Psoas muscle (tissue), 8 donors: ENCODE measurements around the gene PDE4D. TPM values are rescaled to one million over a fixed set of nuclear protein-coding genes. Genes with fewer than 3 reads are reported as not detected.

Experiments
- ATAC-seq, 4 donors: fragments of 200-7000 bp; cut with Tn5 transposase; one replicate each; pipeline ENCODE4 v1.9.1; 2020; ENCODE audit warnings: moderate library complexity in 3 of 4, mild to moderate bottlenecking in 2 of 4
- DNase-seq, 2 donors: peaks; one replicate each; pipeline ENCODE4 v3.0.0-alpha.2; 2020
- H3K27ac ChIP-seq: fragments of 200-600 bp; one replicate; pipeline ENCODE4 v1.8.0; 2022
- H3K27me3 ChIP-seq, 3 donors: fragments of 200-600 bp in 1 of 3; one replicate each; pipeline versions ENCODE4 v1.6.1 to v1.8.0; 2013 to 2022; ENCODE audit warnings: low read length in 2 of 3, mild to moderate bottlenecking in 2 of 3, moderate library complexity in 1 of 3; ENCODE audit not compliant: insufficient read depth in 3 of 3
- H3K36me3 ChIP-seq, 2 donors: fragments of 200-600 bp in 1 of 2; one replicate each; pipeline versions ENCODE4 v1.6.1 to v1.8.0; 2013 to 2022; ENCODE audit warnings: low read depth in 1 of 2, mild to moderate bottlenecking in 1 of 2, moderate library complexity in 1 of 2; ENCODE audit not compliant: insufficient read depth in 1 of 2
- H3K4me1 ChIP-seq: fragments of 200-600 bp; one replicate; pipeline ENCODE4 v1.8.0; 2022
- H3K4me3 ChIP-seq: fragments of 200-600 bp; one replicate; pipeline ENCODE4 v1.8.0; 2022; ENCODE audit warnings: mild to moderate bottlenecking
- H3K9me3 ChIP-seq: fragments of 200-600 bp; one replicate; pipeline ENCODE4 v1.8.0; 2022
- WGBS, 3 donors: extraction: QIAGEN DNeasy Blood & Tissue Kit; methylation state at CpG; one replicate each; pipeline versions ENCODE4 v1.1.6 to v1.1.7; 2013; 5-methylcytosine and 5-hydroxymethylcytosine counted together
- intact Hi-C, 2 donors: fragments of 100-400 bp; cut with DNase I; formaldehyde crosslinking; loops; one replicate each; pipeline versions ENCODE4 v1.11.0 to v1.14.2; 2022
- polyA plus RNA-seq, 3 donors: library from polyadenylated mRNA; stranded (reverse); fragments of 200-250 nt; gene quantifications; one replicate each; pipeline ENCODE4 v1.2.3, GENCODE V29; 2013
- total RNA-seq, 4 donors: library from RNA; stranded (reverse); fragmentation: NEBNext Ultra II Directional in 2 of 4; extraction: Animal tissue kit (Norgen Biotek cat#: 25700) in 2 of 4; gene quantifications; one replicate each; pipeline versions ENCODE4 v1.2.1 to v1.2.4, GENCODE V29; 2021 to 2023
- TF ChIP-seq, protein P1 (sequence below): fragments of 200-600 bp; IDR thresholded peaks from one replicate; pipeline ENCODE4 v1.8.0; 2022; ENCODE audit warnings: antibody characterized with exemption
- donor health status: healthy with polysubstance abuse.
- donor health status: DM: no; HTN: no; CAD: no; lungs with moderate emphysema.
- donor health status: Bipolar disorder and iron deficiency.
- donor health status: healthy.
- donor health status: DM: yes; HTN: yes; CAD: no.
- donor health status: DM: no; HTN: no; CAD: no.
- donor health status: DM: no; HTN: no; CAD: no.
- donor health status: DM: yes; HTN: yes; CAD: no.

PDE4D gene
- total and polyA plus RNA-seq, 7 donors: 42.6 to 283 (median 88.7) TPM

DNA sequence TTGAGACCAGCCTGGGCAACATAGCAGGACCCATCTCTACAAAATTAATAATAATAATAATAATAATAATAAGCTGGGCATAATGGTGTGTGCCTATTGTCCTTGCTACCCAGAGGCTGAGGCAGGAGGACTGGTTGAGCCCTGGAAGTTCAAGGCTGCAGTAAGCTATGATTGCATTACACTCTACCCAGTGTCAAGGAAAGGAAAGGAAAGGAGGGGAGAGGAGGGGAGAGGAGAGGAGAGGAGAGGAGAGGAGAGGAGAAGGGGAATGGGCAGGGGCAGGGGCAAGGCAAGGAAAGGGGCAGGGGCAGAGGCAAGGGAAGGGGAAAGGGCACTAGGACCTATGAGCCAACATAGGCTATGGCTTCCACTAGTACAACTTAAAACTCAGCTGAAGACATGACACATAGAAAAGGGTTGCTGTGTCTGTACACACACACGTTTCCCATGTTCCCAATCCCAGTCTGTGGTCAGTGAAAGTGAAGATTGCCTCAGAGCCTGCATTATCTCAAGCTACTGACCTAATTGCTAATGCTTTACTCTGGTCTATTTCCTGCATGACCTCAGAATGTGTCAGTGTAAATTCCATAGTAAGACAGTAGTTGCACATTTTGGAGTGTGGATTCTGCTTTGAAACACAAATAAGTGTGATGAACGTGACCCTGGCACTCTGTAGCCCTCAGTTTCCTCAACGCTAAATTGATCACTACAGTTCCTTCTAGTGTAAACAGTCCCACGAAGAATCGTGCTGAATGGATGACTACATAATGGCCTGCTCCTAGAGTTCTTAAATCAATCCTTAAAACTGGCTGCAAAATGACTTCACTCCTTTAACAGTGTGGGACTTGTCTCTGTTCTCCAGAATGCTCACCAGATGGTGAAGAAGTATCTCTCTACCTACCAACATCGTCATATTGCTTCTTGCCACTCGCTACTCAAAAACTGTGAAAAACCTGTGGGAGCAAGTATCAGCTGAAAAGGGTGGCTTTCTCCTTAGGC, 813.6 kb downstream of the PDE4D start:
- intact Hi-C loops: loop anchor here in 1 of 2 donors (5.0 kb wide), 1 partner anchor 38 kb away; no protein-coding TSS in a partner anchor
- Histone ChIP-seq H3K4me1 (peaks cover 36% of the 10 kb centered on the region), H3K36me3 (no peaks in the 10 kb centered on the region), H3K27me3 (no peaks in the 10 kb centered on the region), H3K27ac (peak overlapping the region; percentile 73), H3K9me3 (no peaks in the 10 kb centered on the region), H3K4me3 (no peak overlapping the region)
- ATAC-seq (peak; percentile 88 to 96 (median 94)), DNase-seq (no peak)
- 60 to 70% (median 66%) methylated on average over 7 of the region's 7 CpGs for WGBS, 3 donors
- TF ChIP-seq, protein P1, sequence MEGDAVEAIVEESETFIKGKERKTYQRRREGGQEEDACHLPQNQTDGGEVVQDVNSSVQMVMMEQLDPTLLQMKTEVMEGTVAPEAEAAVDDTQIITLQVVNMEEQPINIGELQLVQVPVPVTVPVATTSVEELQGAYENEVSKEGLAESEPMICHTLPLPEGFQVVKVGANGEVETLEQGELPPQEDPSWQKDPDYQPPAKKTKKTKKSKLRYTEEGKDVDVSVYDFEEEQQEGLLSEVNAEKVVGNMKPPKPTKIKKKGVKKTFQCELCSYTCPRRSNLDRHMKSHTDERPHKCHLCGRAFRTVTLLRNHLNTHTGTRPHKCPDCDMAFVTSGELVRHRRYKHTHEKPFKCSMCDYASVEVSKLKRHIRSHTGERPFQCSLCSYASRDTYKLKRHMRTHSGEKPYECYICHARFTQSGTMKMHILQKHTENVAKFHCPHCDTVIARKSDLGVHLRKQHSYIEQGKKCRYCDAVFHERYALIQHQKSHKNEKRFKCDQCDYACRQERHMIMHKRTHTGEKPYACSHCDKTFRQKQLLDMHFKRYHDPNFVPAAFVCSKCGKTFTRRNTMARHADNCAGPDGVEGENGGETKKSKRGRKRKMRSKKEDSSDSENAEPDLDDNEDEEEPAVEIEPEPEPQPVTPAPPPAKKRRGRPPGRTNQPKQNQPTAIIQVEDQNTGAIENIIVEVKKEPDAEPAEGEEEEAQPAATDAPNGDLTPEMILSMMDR: no peak

DNA sequence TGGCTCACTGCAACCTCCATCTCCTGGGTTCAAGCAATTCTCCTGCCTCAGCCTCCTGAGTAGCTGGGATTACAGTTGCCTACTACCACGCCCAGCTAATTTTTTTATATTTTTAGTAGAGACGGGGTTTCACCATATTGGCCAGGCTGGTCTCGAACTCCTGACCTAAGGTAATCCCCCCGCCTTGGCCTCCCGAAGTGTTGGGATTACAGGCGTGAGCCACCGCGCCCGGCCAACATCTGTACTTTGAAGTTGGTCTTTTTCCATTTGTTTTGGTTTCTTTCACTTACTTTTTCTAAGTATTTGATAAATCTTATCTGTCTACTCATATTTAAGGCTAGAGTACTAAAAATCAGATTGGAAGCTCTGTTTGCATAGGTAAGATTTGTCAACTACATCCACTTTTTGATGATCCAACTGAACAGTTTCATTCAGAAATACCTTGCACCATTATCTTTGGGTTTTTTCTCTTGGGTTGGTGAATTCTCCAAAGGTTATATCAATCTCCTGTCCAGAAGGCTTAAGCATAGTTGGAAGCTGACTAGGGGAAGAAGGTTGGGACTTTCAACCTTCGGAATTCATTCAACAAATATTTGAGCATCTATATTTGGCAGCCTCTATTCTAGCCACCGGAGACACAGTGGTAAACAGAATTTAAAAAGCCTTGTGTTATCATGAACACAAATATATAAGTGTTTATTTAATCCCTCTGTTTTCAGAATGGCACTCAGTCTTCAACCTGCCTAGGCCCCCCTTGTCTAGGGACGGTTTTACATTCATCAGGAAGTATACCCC, 821.6 kb downstream of the PDE4D start:
- ATAC-seq (no peak), DNase-seq (no peak)
- no peaks in the 10 kb centered on the region for H3K9me3 ChIP-seq
- H3K27me3 ChIP-seq: no peaks in the 10 kb centered on the region
- H3K4me3 ChIP-seq: no peak overlapping the region
- H3K27ac ChIP-seq: no peak overlapping the region
- whole genome bisulfite sequencing, 3 donors: 87 to 91% (median 87%) methylated on average over 12 of the region's 12 CpGs
- H3K36me3 ChIP-seq: no peaks in the 10 kb centered on the region
- peaks cover 11% of the 10 kb centered on the region for H3K4me1 ChIP-seq
- TF ChIP-seq, protein P1: no peak
- intact Hi-C loops: no loop called here

DNA sequence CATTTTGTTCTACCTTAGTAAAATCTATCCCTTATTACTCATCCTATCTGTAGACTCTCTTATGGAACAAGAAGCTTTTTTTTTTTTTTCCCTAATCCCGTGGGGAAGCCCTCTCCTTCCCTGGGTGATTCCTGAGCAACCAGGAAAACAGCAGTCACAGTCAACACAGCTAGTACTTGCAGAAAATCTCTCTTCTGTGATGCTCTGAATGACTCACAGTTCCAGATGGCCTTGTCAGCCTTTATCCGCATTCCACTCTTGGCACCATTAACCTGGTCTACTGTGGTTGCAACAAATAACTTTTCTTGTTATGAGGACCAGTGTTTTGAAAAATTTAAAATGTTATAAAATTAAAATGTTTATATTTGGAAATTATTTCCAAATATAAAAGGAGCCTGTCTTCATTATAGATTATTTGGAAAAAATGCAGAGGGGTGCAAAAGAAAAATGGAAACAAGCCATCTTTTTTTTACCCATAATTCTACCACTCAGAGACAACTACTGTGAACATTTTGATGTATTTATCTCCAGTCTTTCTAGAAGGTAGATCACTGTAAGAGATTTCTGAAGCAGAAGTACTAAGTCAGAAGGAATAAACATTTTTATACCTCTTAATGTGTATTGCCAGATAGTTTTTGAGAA, 824.0 kb downstream of the PDE4D start:
- TF ChIP-seq, protein P1: no peak
- Histone ChIP-seq H3K36me3 (no peaks in the 10 kb centered on the region), H3K27ac (peak overlapping the region; percentile 48), H3K27me3 (no peaks in the 10 kb centered on the region), H3K4me3 (no peak overlapping the region), H3K9me3 (no peaks in the 10 kb centered on the region), H3K4me1 (peaks cover 5% of the 10 kb centered on the region)
- ATAC-seq (peak; percentile 80 to 90 (median 87)), DNase-seq (no peak)
- intact Hi-C loops: no loop called here
- WGBS, 3 donors: 38 to 51% (median 46%) methylated on average over 2 of the region's 2 CpGs

DNA sequence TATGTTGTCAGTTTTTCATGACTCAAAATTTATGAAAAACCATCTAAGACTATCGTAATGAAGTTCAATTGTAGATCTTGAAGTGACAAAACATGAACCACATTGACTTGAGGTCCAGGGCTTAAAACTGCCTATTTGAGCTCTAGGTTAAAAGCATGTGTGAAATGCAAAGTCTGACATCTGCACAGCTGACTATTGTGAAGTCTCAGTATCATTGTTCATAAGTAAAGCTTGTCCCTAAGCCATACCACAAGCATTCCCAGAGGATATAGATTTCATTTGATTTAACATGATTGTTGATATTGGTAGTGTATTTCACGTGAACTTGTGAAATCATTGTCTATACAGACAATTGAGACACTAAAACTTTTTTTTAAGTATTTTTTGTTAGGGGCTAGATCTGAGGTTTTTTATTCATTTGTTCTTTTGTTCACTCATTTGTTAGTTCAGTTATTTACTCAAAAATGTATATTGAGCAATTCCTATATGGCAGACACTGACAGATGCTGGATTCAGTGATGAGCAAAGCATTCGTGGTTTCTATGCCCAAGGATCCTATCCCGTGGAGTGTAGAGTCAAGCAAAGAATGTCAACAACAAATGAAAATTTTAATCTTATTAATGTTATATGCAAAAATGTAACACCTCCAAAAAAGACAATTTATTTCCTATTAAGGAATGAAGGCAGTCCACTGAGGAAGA, 825.4 kb downstream of the PDE4D start:
- intact Hi-C loops: no loop called here
- no peaks in the 10 kb centered on the region for H3K9me3 ChIP-seq
- H3K27me3 ChIP-seq: no peaks in the 10 kb centered on the region
- ATAC-seq (no peak), DNase-seq (no peak)
- TF ChIP-seq, protein P1: no peak
- H3K27ac ChIP-seq: peak overlapping the region; percentile 48
- H3K4me3 ChIP-seq: no peak overlapping the region
- H3K4me1 ChIP-seq: peaks cover 18% of the 10 kb centered on the region
- H3K36me3 ChIP-seq: no peaks in the 10 kb centered on the region
- WGBS, 3 donors: 94 to 96% (median 96%) methylated on average over 4 of the region's 4 CpGs
